ENCODE data around the gene PAF1.
"Not testable (repeated sequence)": the region's sequence is repeated elsewhere in the genome, so short reads cannot be mapped to it uniquely, and the experiment has no call there.

The PAF1 gene

GRCh38 chr19:39385629-39386411 is 5.1 kb downstream of the PAF1 start:
- DNase-seq (no peak), ATAC-seq (no peak)
- Mint-ChIP-seq H3K27ac (no peak overlapping the region), H3K36me3 (ENCODE audit: low read depth) (peaks cover 31% of the 10 kb centered on the region), H3K27me3 (no peaks in the 10 kb centered on the region), H3K4me3 (no peak overlapping the region), H3K4me1 (peaks cover 16% of the 10 kb centered on the region), H3K9me3 (no peaks in the 10 kb centered on the region)

GRCh38 chr19:39384839-39385568 is 5.9 kb downstream of the PAF1 start:
- Mint-ChIP-seq H3K27me3 (no peaks in the 10 kb centered on the region), H3K4me3 (no peak overlapping the region), H3K4me1 (peaks cover 12% of the 10 kb centered on the region), H3K27ac (peak overlapping the region; percentile 27), H3K9me3 (no peaks in the 10 kb centered on the region), H3K36me3 (ENCODE audit: low read depth) (peaks cover 32% of the 10 kb centered on the region)
- ATAC-seq (no peak), DNase-seq (no peak)

GRCh38 chr19:39382991-39383828 is 7.7 kb downstream of the PAF1 start:
- ATAC-seq: no peak
- Mint-ChIP-seq H3K4me3 (no peak overlapping the region), H3K36me3 (ENCODE audit: low read depth) (peaks cover 24% of the 10 kb centered on the region), H3K4me1 (peaks cover 1% of the 10 kb centered on the region), H3K27ac (no peak overlapping the region), H3K27me3 (no peaks in the 10 kb centered on the region), H3K9me3 (no peaks in the 10 kb centered on the region)
- DNase-seq: no peak

GRCh38 chr19:39381910-39382611 is 8.8 kb downstream of the PAF1 start:
- Mint-ChIP-seq H3K4me3 (no peak overlapping the region), H3K9me3 (no peaks in the 10 kb centered on the region), H3K27me3 (no peaks in the 10 kb centered on the region), H3K4me1 (no peaks in the 10 kb centered on the region), H3K36me3 (ENCODE audit: low read depth) (peaks cover 26% of the 10 kb centered on the region), H3K27ac (no peak overlapping the region)
- ATAC-seq (no peak), DNase-seq (no peak)

GRCh38 chr19:39380521-39381502 is 10.1 kb downstream of the PAF1 start:
- ATAC-seq (no peak), DNase-seq (no peak)
- H3K4me3 Mint-ChIP-seq: no peak overlapping the region
- H3K27me3 Mint-ChIP-seq: no peaks in the 10 kb centered on the region
- peaks cover 25% of the 10 kb centered on the region for H3K36me3 Mint-ChIP-seq (ENCODE audit: low read depth)
- no peaks in the 10 kb centered on the region for H3K4me1 Mint-ChIP-seq
- peak overlapping the region; percentile 13 for H3K27ac Mint-ChIP-seq
- no peaks in the 10 kb centered on the region for H3K9me3 Mint-ChIP-seq

- Mint-ChIP-seq H3K27me3 (no peaks in the 10 kb centered on the region), H3K27ac (no peak overlapping the region), H3K9me3 (no peaks in the 10 kb centered on the region), H3K36me3 (ENCODE audit: low read depth) (peaks cover 24% of the 10 kb centered on the region), H3K4me1 (no peaks in the 10 kb centered on the region), H3K4me3 (no peak overlapping the region)
- DNase-seq (no peak), ATAC-seq (no peak)
These were observed 11.0 kb downstream of the PAF1 start for GRCh38 chr19:39379865-39380396.

- H3K4me3 Mint-ChIP-seq, H3K9me3 Mint-ChIP-seq, H3K27me3 Mint-ChIP-seq, H3K27ac Mint-ChIP-seq, DNase-seq, H3K4me1 Mint-ChIP-seq, ATAC-seq: not testable (repeated sequence)
- peaks cover 24% of the 10 kb centered on the region for H3K36me3 Mint-ChIP-seq (ENCODE audit: low read depth)
These were observed 11.5 kb downstream of the PAF1 start for GRCh38 chr19:39379366-39379765.

- DNase-seq (no peak), ATAC-seq (no peak)
- Mint-ChIP-seq H3K27me3 (no peaks in the 10 kb centered on the region), H3K9me3 (no peaks in the 10 kb centered on the region), H3K36me3 (ENCODE audit: low read depth) (peaks cover 27% of the 10 kb centered on the region), H3K4me1 (no peaks in the 10 kb centered on the region), H3K27ac (no peak overlapping the region), H3K4me3 (no peak overlapping the region)
These were observed 13.2 kb downstream of the PAF1 start for GRCh38 chr19:39377373-39378362.

GRCh38 chr19:39375929-39376328 is 15.0 kb downstream of the PAF1 start:
- DNase-seq (no peak), ATAC-seq (no peak)
- Mint-ChIP-seq H3K36me3 (ENCODE audit: low read depth) (peaks cover 27% of the 10 kb centered on the region), H3K4me1 (no peaks in the 10 kb centered on the region), H3K4me3 (no peak overlapping the region), H3K27ac (no peak overlapping the region), H3K27me3 (no peaks in the 10 kb centered on the region), H3K9me3 (no peaks in the 10 kb centered on the region)

GRCh38 chr19:39372941-39373340 is 18.0 kb downstream of the PAF1 start:
- ATAC-seq (no peak), DNase-seq (no peak)
- H3K36me3 Mint-ChIP-seq (ENCODE audit: low read depth): peaks cover 29% of the 10 kb centered on the region
- no peak overlapping the region for H3K4me3 Mint-ChIP-seq
- no peaks in the 10 kb centered on the region for H3K27me3 Mint-ChIP-seq
- H3K9me3 Mint-ChIP-seq: no peaks in the 10 kb centered on the region
- H3K27ac Mint-ChIP-seq: no peak overlapping the region
- H3K4me1 Mint-ChIP-seq: no peaks in the 10 kb centered on the region

GRCh38 chr19:39372047-39372802 is 18.7 kb downstream of the PAF1 start:
- H3K27ac Mint-ChIP-seq: no peak overlapping the region
- ATAC-seq (no peak), DNase-seq (no peak)
- H3K4me1 Mint-ChIP-seq: no peaks in the 10 kb centered on the region
- H3K9me3 Mint-ChIP-seq: no peaks in the 10 kb centered on the region
- no peak overlapping the region for H3K4me3 Mint-ChIP-seq
- peaks cover 26% of the 10 kb centered on the region for H3K36me3 Mint-ChIP-seq (ENCODE audit: low read depth)
- no peaks in the 10 kb centered on the region for H3K27me3 Mint-ChIP-seq

- Mint-ChIP-seq H3K9me3 (no peaks in the 10 kb centered on the region), H3K4me1 (no peaks in the 10 kb centered on the region), H3K27me3 (no peaks in the 10 kb centered on the region), H3K36me3 (ENCODE audit: low read depth) (peaks cover 23% of the 10 kb centered on the region), H3K27ac (no peak overlapping the region), H3K4me3 (no peak overlapping the region)
- no peak for DNase-seq
- ATAC-seq: no peak
These were observed 20.2 kb downstream of the PAF1 start for GRCh38 chr19:39370735-39371134.

All from activated naive CD8-positive, alpha-beta T cell treated with anti-CD3 and anti-CD28 coated beads, Interleukin-2, amount 50 U/mL, for 24 hours (primary cell).